ENCODE results near the gene SHFL. TPM values are rescaled to one million over a fixed set of nuclear protein-coding genes. Genes with fewer than 3 reads are reported as not detected.

Gene SHFL
- polyA plus RNA-seq, 1 of the 3 experiments (the other 2 are of a cell fraction): 36.6 TPM

DNA sequence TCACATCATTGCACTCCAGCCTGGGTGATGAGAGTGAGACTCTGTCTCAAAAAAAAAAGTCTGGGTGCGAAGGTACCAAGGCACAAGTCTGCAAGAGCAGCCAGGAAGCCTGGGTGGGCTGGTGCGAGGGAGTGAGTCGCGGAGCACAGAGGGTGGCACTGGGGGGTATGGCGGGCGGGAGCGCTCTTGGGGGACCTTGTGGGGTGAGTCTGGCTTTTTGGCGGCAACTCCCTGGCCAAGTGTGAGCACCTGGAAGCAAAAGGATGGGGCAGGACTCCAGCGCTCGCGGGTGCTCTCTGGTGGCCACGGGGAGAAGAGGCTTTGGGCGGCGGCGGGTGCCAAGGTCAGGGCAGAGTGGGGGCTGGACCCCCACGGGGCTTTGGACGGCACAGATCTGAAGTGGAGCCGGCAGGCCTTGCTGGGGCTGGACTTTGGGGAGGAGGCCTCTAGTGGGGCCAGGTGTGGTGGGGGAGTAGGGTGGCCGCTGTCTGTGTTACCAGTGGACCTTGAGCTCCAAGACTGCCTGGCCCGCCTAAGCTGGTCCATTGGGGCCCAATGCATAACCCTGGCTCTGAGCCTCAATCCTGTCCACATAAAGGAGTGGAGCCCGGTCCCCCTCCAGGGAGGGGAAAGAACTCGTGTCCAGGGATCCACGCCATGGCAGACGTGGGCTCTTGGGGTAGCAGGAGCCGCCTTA, 26.9 kb downstream of the SHFL start:
- Histone ChIP-seq H2AFZ (ENCODE audit: low read depth) (no peak overlapping the region), H3K27me3 (ENCODE audit: insufficient read depth) (no peaks in the 10 kb centered on the region), H3K79me2 (ENCODE audit: insufficient read depth) (peaks cover 20% of the 10 kb centered on the region), H3K9me3 (no peaks in the 10 kb centered on the region), H4K20me1 (ENCODE audit: insufficient read depth) (peaks cover 11% of the 10 kb centered on the region; the same call in 1 of the 2 replicates), H3K4me1 (ENCODE audit: control insufficient read depth in 1 of 2, insufficient read depth in 2 of 2, low read depth in 1 of 2, low read length in 1 of 2) (peaks cover 0 to 5% of the 10 kb centered on the region in 2 experiments; a peak in 1 of 4 replicates), H3K9me2 (no peaks in the 10 kb centered on the region), H3K27ac (ENCODE audit: low read depth in 2 of 2, low read length in 1 of 2) (no peak overlapping the region; a peak in 1 of 4 replicates), H3K9ac (no peak overlapping the region), H3K4me3 (ENCODE audit: low read depth in 2 of 2, low read length in 1 of 2) (no peak overlapping the region; a peak in 1 of 4 replicates), H3K36me3 (replicated peaks in 1 of 2; ENCODE audit: control insufficient read depth in 1 of 2, insufficient read depth in 2 of 2, low read length in 1 of 2) (peaks cover 31 to 59% of the 10 kb centered on the region in 2 experiments), H3K4me2 (no peak overlapping the region), H3F3A (replicated peaks; ENCODE audit: insufficient read depth) (peaks cover 28% of the 10 kb centered on the region)
- 63% methylated on average over 22 of the region's 25 CpGs for WGBS (ENCODE audit: low lambda C conversion rate)
- peak; percentile 75 for DNase-seq
- TF ChIP-seq USF2 (IDR thresholded peaks at IDR 0.05; ENCODE audit: borderline replicate concordance, low read depth, low read length): no peak
- TF ChIP-seq, protein P1, sequence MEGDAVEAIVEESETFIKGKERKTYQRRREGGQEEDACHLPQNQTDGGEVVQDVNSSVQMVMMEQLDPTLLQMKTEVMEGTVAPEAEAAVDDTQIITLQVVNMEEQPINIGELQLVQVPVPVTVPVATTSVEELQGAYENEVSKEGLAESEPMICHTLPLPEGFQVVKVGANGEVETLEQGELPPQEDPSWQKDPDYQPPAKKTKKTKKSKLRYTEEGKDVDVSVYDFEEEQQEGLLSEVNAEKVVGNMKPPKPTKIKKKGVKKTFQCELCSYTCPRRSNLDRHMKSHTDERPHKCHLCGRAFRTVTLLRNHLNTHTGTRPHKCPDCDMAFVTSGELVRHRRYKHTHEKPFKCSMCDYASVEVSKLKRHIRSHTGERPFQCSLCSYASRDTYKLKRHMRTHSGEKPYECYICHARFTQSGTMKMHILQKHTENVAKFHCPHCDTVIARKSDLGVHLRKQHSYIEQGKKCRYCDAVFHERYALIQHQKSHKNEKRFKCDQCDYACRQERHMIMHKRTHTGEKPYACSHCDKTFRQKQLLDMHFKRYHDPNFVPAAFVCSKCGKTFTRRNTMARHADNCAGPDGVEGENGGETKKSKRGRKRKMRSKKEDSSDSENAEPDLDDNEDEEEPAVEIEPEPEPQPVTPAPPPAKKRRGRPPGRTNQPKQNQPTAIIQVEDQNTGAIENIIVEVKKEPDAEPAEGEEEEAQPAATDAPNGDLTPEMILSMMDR (IDR thresholded peaks at IDR 0.05): peak; percentile 52
- TF ChIP-seq RAD21 (IDR thresholded peaks at IDR 0.05; ENCODE audit: low read length): 0 out of 2 replicates have a peak, but pooled peaks have one; percentile 15
- 0 out of 2 replicates have a peak, but pooled peaks have one; percentile 13 for TF ChIP-seq SMC3 (IDR thresholded peaks at IDR 0.05; ENCODE audit: low read depth, low read length)
- TF ChIP-seq SIN3A (IDR thresholded peaks at IDR 0.05; ENCODE audit: borderline replicate concordance, low read depth, low read length): peak; percentile 8; the same call in 1 of the 2 replicates
- TF ChIP-seq JUND (IDR thresholded peaks at IDR 0.05): 0 out of 2 replicates have a peak, but pooled peaks have one; percentile 12
- peak; percentile 11; the same call in 1 of the 2 replicates for TF ChIP-seq PBX3 (IDR thresholded peaks at IDR 0.05)
- TF ChIP-seq TAF1 (IDR thresholded peaks at IDR 0.05; ENCODE audit: borderline replicate concordance, low read depth, low read length): no peak
- TF ChIP-seq FOSL2 (IDR thresholded peaks at IDR 0.05; ENCODE audit: borderline replicate concordance, low read depth): no peak
- TF ChIP-seq USF1 (IDR thresholded peaks at IDR 0.05; ENCODE audit: borderline replicate concordance, low read depth): no peak
- no peak for TF ChIP-seq RCOR1 (IDR thresholded peaks at IDR 0.05; ENCODE audit: low read length)
- POLR2A ChIA-PET: interaction anchor here (1.2 to 1.9 kb wide), 4 partner anchors 9 to 182 kb away, joined by 3 to 11 read pairs (median 5); no protein-coding TSS in a partner anchor
- CTCF ChIA-PET: interaction anchor here (1.2 to 2.1 kb wide), 3 partner anchors 14 to 182 kb away, joined by 3 to 11 read pairs (median 5); no protein-coding TSS in a partner anchor
